HEK293 (cell line): Measurements from ENCODE around the gene LAP3.

ENCODE experiments used
- CTCF ChIA-PET: fragments of 350-600 bp; formaldehyde crosslinking; extraction: SDS; loops from one replicate; lab custom pipeline; 2021; ENCODE audit warnings: antibody characterized with exemption; lab: Yijun Ruan, JAX
- POLR2A ChIA-PET: fragments of 300-600 bp; formaldehyde crosslinking; extraction: SDS; loops from one replicate; lab custom pipeline; 2020; ENCODE audit warnings: antibody characterized with exemption, inconsistent platforms; lab: Yijun Ruan, JAX
- H3K27ac ChIP-seq: fragments of 200-500 bp; sonication (Bioruptor generic); 2 replicates; pipeline ENCODE4 v1.5.1; 2014; ENCODE audit warnings: low read depth, low read length, control low read depth, inconsistent platforms; ENCODE audit errors: extremely low read depth
- H3K36me3 ChIP-seq, 2 experiments: fragments of 200-500 bp in 1 of 2; sonication (Bioruptor generic) in 1 of 2; 1 replicate in 1 of 2; 2 replicates in 1 of 2; pipeline ENCODE4 v1.5.1; 2014 to 2017; ENCODE audit warnings: inconsistent platforms in 2 of 2, low read length in 2 of 2; ENCODE audit not compliant: control insufficient read depth in 2 of 2, insufficient read depth in 1 of 2
- H3K4me1 ChIP-seq: fragments of 200-500 bp; sonication (Bioruptor generic); 2 replicates; pipeline ENCODE4 v1.5.1; 2014; ENCODE audit warnings: mild to moderate bottlenecking, low read length, inconsistent platforms; ENCODE audit not compliant: control insufficient read depth, insufficient read depth
- H3K4me3 ChIP-seq: 2 replicates; pipeline ENCODE4 v1.5.1; 2011; ENCODE audit warnings: low read depth, mild to moderate bottlenecking, control low read depth, low read length, moderate library complexity
- H3K9me3 ChIP-seq: fragments of 200-500 bp; sonication (Bioruptor generic); 2 replicates; pipeline ENCODE4 v1.5.1; 2014; ENCODE audit warnings: low read depth, low read length, inconsistent platforms; ENCODE audit not compliant: control insufficient read depth, insufficient read depth
- BCL6B ChIP-seq: fragments of 450-650 bp; formaldehyde crosslinking; IDR thresholded peaks from 2 replicates; pipeline ENCODE4 v1.5.1; 2017; ENCODE audit warnings: missing biosample characterization, missing genetic modification characterization
- GLI2 ChIP-seq: fragments of 450-650 bp; formaldehyde crosslinking; IDR thresholded peaks from 2 replicates; pipeline ENCODE4; 2017; ENCODE audit warnings: missing biosample characterization, missing genetic modification characterization, low read depth, borderline replicate concordance
- MYNN ChIP-seq: fragments of 450-650 bp; formaldehyde crosslinking; IDR thresholded peaks from 2 replicates; pipeline ENCODE4 v1.5.1; 2016; ENCODE audit warnings: missing biosample characterization, missing genetic modification characterization, borderline replicate concordance
- MZF1 ChIP-seq: fragments of 450-650 bp; formaldehyde crosslinking; IDR thresholded peaks from 2 replicates; pipeline ENCODE4 v1.5.1; 2017; ENCODE audit warnings: missing biosample characterization, missing genetic modification characterization, borderline replicate concordance
- PRDM1 ChIP-seq: fragments of 450-650 bp; formaldehyde crosslinking; IDR thresholded peaks from 2 replicates; pipeline ENCODE4; 2016; ENCODE audit warnings: missing biosample characterization, missing genetic modification characterization
- REPIN1 ChIP-seq: fragments of 450-650 bp; formaldehyde crosslinking; IDR thresholded peaks from 2 replicates; pipeline ENCODE4 v1.5.1; 2017; ENCODE audit warnings: missing biosample characterization, missing genetic modification characterization, low read depth
- YY1 ChIP-seq: fragments of 450-650 bp; formaldehyde crosslinking; IDR thresholded peaks from 2 replicates; pipeline ENCODE4 v1.5.1; 2018; ENCODE audit warnings: missing biosample characterization, missing genetic modification characterization
- ZBTB49 ChIP-seq: fragments of 450-650 bp; formaldehyde crosslinking; IDR thresholded peaks from 2 replicates; pipeline ENCODE4 v1.5.1; 2016; ENCODE audit warnings: missing biosample characterization, missing genetic modification characterization, low read depth
- ZNF10 ChIP-seq: fragments of 450-650 bp; formaldehyde crosslinking; IDR thresholded peaks from 2 replicates; pipeline ENCODE4 v1.5.1; 2017; ENCODE audit warnings: missing biosample characterization, missing genetic modification characterization
- ZNF146 ChIP-seq: fragments of 450-650 bp; formaldehyde crosslinking; IDR thresholded peaks from 2 replicates; pipeline ENCODE4 v1.5.1; 2016; ENCODE audit warnings: missing biosample characterization, missing genetic modification characterization
- ZNF174 ChIP-seq: fragments of 450-650 bp; formaldehyde crosslinking; IDR thresholded peaks from 2 replicates; pipeline ENCODE4 v1.5.0; 2017; ENCODE audit warnings: missing biosample characterization, mild to moderate bottlenecking, missing genetic modification characterization
- ZNF19 ChIP-seq: fragments of 450-650 bp; formaldehyde crosslinking; IDR thresholded peaks from 2 replicates; pipeline ENCODE4; 2016; ENCODE audit warnings: missing biosample characterization, missing genetic modification characterization, low read depth
- ZNF239 ChIP-seq: fragments of 450-650 bp; formaldehyde crosslinking; IDR thresholded peaks from 2 replicates; pipeline ENCODE4 v1.5.1; 2016; ENCODE audit warnings: missing biosample characterization, missing genetic modification characterization
- ZNF24 ChIP-seq: fragments of 450-650 bp; formaldehyde crosslinking; IDR thresholded peaks from 2 replicates; pipeline ENCODE4 v1.5.1; 2016; ENCODE audit warnings: missing biosample characterization, missing genetic modification characterization
- ZNF248 ChIP-seq: fragments of 450-650 bp; formaldehyde crosslinking; IDR thresholded peaks from 2 replicates; pipeline ENCODE4 v1.5.1; 2017; ENCODE audit warnings: missing biosample characterization, missing genetic modification characterization
- ZNF292 ChIP-seq: fragments of 450-650 bp; formaldehyde crosslinking; IDR thresholded peaks from 2 replicates; pipeline ENCODE4 v1.5.1; 2016; ENCODE audit warnings: low read depth, missing biosample characterization, missing genetic modification characterization, borderline replicate concordance
- ZNF362 ChIP-seq: fragments of 450-650 bp; formaldehyde crosslinking; IDR thresholded peaks from 2 replicates; pipeline ENCODE4 v1.5.1; 2016; ENCODE audit warnings: missing biosample characterization, missing genetic modification characterization
- ZNF37A ChIP-seq: fragments of 450-650 bp; IDR thresholded peaks from 2 replicates; pipeline ENCODE4 v1.5.1; 2018; ENCODE audit warnings: missing biosample characterization, missing genetic modification characterization
- ZNF473 ChIP-seq: fragments of 450-650 bp; formaldehyde crosslinking; IDR thresholded peaks from 2 replicates; pipeline ENCODE4 v1.5.1; 2017; ENCODE audit warnings: missing biosample characterization, missing genetic modification characterization
- ZNF548 ChIP-seq: fragments of 450-650 bp; formaldehyde crosslinking; IDR thresholded peaks from 2 replicates; pipeline ENCODE4 v1.5.1; 2016; ENCODE audit warnings: missing biosample characterization, missing genetic modification characterization
- ZNF571 ChIP-seq: fragments of 450-650 bp; formaldehyde crosslinking; IDR thresholded peaks from 2 replicates; pipeline ENCODE4 v1.5.0; 2017; ENCODE audit warnings: missing biosample characterization, missing genetic modification characterization
- ZNF580 ChIP-seq: fragments of 450-650 bp; formaldehyde crosslinking; IDR thresholded peaks from 2 replicates; pipeline ENCODE4 v1.5.1; 2016; ENCODE audit warnings: missing biosample characterization, missing genetic modification characterization
- ZNF596 ChIP-seq: fragments of 450-650 bp; IDR thresholded peaks from 2 replicates; pipeline ENCODE4 v1.5.0; 2018; ENCODE audit warnings: missing biosample characterization, mild to moderate bottlenecking, missing genetic modification characterization, moderate library complexity
- ZNF610 ChIP-seq: fragments of 450-650 bp; formaldehyde crosslinking; IDR thresholded peaks from 2 replicates; pipeline ENCODE4 v1.5.1; 2016; ENCODE audit warnings: missing biosample characterization, missing genetic modification characterization, borderline replicate concordance
- ZNF623 ChIP-seq: fragments of 450-650 bp; formaldehyde crosslinking; IDR thresholded peaks from 2 replicates; pipeline ENCODE4 v1.5.1; 2016; ENCODE audit warnings: missing biosample characterization, missing genetic modification characterization
- ZNF624 ChIP-seq: fragments of 450-650 bp; formaldehyde crosslinking; IDR thresholded peaks from 2 replicates; pipeline ENCODE4 v1.5.1; 2017; ENCODE audit warnings: missing biosample characterization, missing genetic modification characterization
- ZNF660 ChIP-seq: fragments of 450-650 bp; IDR thresholded peaks from 2 replicates; pipeline ENCODE4 v1.5.1; 2018; ENCODE audit warnings: missing biosample characterization, mild to moderate bottlenecking, missing genetic modification characterization
- ZXDB ChIP-seq: fragments of 450-650 bp; formaldehyde crosslinking; IDR thresholded peaks from 2 replicates; pipeline ENCODE4 v1.5.1; 2016; ENCODE audit warnings: missing biosample characterization, missing genetic modification characterization

Gene LAP3

GRCh38 chr4:17580969-17581368 lies 4.0 kb downstream of the LAP3 start:
- CTCF ChIA-PET, result interaction anchor here (0.6 kb wide), 1 partner anchor 16 kb away, joined by 4 read pairs; no protein-coding TSS in a partner anchor
- H3K27ac ChIP-seq, result no peak overlapping the region
- no peaks in the 10 kb centered on the region for H3K9me3 ChIP-seq
- no peaks in the 10 kb centered on the region for H3K4me1 ChIP-seq
- TF ChIP-seq ZNF571 (tag by site-specific recombination) (no peak), ZNF624 (tag by site-specific recombination) (no peak), BCL6B (tag by site-specific recombination) (no peak)
- TF ChIP-seq, all 188 proteins: peak for 0
- Histone ChIP-seq H3K4me3 (no peak overlapping the region), H3K36me3 (peaks cover 0 to 67% of the 10 kb centered on the region in 2 experiments; a peak in 1 of 3 replicates)
- POLR2A ChIA-PET, result no interaction called here

GRCh38 chr4:17583276-17583675 lies 6.3 kb downstream of the LAP3 start:
- ChIA-PET CTCF (interaction anchor here (0.6 kb wide), 1 partner anchor 9 kb away, joined by 4 read pairs; no protein-coding TSS in a partner anchor), POLR2A (no interaction called here)
- Histone ChIP-seq H3K9me3 (no peaks in the 10 kb centered on the region), H3K36me3 (peaks cover 0 to 88% of the 10 kb centered on the region in 2 experiments; a peak in 2 of 3 replicates), H3K4me3 (no peak overlapping the region), H3K27ac (no peak overlapping the region), H3K4me1 (no peaks in the 10 kb centered on the region)
- TF ChIP-seq MYNN (no peak), ZNF146 (no peak), ZNF10 (tag by site-specific recombination) (no peak), ZNF596 (tag by site-specific recombination) (no peak), MZF1 (tag by site-specific recombination) (no peak), YY1 (no peak), ZNF174 (no peak), ZNF624 (tag by site-specific recombination) (no peak), ZNF37A (tag by site-specific recombination) (no peak), ZNF548 (tag by site-specific recombination) (no peak), ZNF362 (no peak), ZNF660 (tag by site-specific recombination) (no peak), ZNF24 (no peak), ZNF623 (tag by site-specific recombination) (no peak), ZNF239 (tag by site-specific recombination) (no peak), REPIN1 (no peak), PRDM1 (no peak), ZNF473 (no peak), ZNF248 (tag by site-specific recombination) (no peak), ZNF610 (tag by site-specific recombination) (no peak)

GRCh38 chr4:17583941-17584340 lies 6.9 kb downstream of the LAP3 start:
- ChIA-PET CTCF (interaction anchor here (0.6 kb wide), 1 partner anchor 9 kb away, joined by 4 read pairs; no protein-coding TSS in a partner anchor), POLR2A (no interaction called here)
- H3K27ac ChIP-seq, result no peak overlapping the region

More at GRCh38 chr4:17583941-17584340, 6.9 kb downstream of the LAP3 start:
- no peak for TF ChIP-seq ZNF292 (tag by site-specific recombination)
- TF ChIP-seq ZNF19 (tag by site-specific recombination), result no peak
- TF ChIP-seq ZNF580, result no peak
- no peak for TF ChIP-seq ZNF146
- TF ChIP-seq ZBTB49, result no peak
- TF ChIP-seq ZXDB (tag by site-specific recombination), result no peak
- no peak for TF ChIP-seq GLI2 (tag by site-specific recombination)
- Histone ChIP-seq H3K36me3 (peaks cover 0 to 95% of the 10 kb centered on the region in 2 experiments; a peak in 2 of 3 replicates), H3K4me1 (no peaks in the 10 kb centered on the region), H3K4me3 (no peak overlapping the region), H3K9me3 (no peaks in the 10 kb centered on the region)
